Liver (tissue), 9 donors: Measurements from ENCODE around the gene LETMD1. TPM values are rescaled to one million over a fixed set of nuclear protein-coding genes. Genes with fewer than 3 reads are reported as not detected.

ENCODE experiments used
- DNase-seq: peaks from one replicate; pipeline ENCODE4 v3.0.0-alpha.2; 2017; ENCODE audit warnings: low spot score
- H3K27ac ChIP-seq, 2 donors: one replicate each; pipeline ENCODE4 v1.7.0; 2013; ENCODE audit warnings: inconsistent platforms in 2 of 2, low read length in 2 of 2, control low read depth in 1 of 2, low read depth in 1 of 2, mild to moderate bottlenecking in 1 of 2
- H3K27me3 ChIP-seq, 4 donors: one replicate each; pipeline versions ENCODE4 v1.6.1 to v1.7.0; 2013; ENCODE audit warnings: low read length in 3 of 4, inconsistent platforms in 1 of 4, mild to moderate bottlenecking in 1 of 4, moderate library complexity in 1 of 4; ENCODE audit not compliant: control insufficient read depth in 4 of 4, insufficient read depth in 4 of 4
- H3K36me3 ChIP-seq, 4 donors: one replicate each; pipeline versions ENCODE4 v1.6.1 to v1.7.0; 2013; ENCODE audit warnings: low read length in 3 of 4, mild to moderate bottlenecking in 3 of 4, low read depth in 1 of 4, moderate library complexity in 1 of 4; ENCODE audit not compliant: control insufficient read depth in 4 of 4, insufficient read depth in 3 of 4
- H3K4me1 ChIP-seq, 4 donors: one replicate each; pipeline versions ENCODE4 v1.6.1 to v1.7.0; 2013; ENCODE audit warnings: low read length in 3 of 4, mild to moderate bottlenecking in 3 of 4, moderate library complexity in 1 of 4; ENCODE audit not compliant: control insufficient read depth in 4 of 4, insufficient read depth in 4 of 4
- H3K4me3 ChIP-seq, 3 donors: one replicate each; pipeline versions ENCODE4 v1.6.1 to v1.7.0; 2013; ENCODE audit warnings: low read length in 3 of 3, control low read depth in 1 of 3, low read depth in 1 of 3, mild to moderate bottlenecking in 1 of 3
- H3K9ac ChIP-seq, 2 donors: one replicate each; pipeline ENCODE4 v1.7.0; 2013; ENCODE audit warnings: low read length in 2 of 2, mild to moderate bottlenecking in 2 of 2, moderate library complexity in 2 of 2, control low read depth in 1 of 2, low read depth in 1 of 2
- H3K9me3 ChIP-seq, 4 donors: one replicate each; pipeline versions ENCODE4 v1.6.1 to v1.7.0; 2013; ENCODE audit warnings: low read length in 3 of 4; ENCODE audit not compliant: control insufficient read depth in 4 of 4
- ATF3 ChIP-seq: IDR thresholded peaks from 2 replicates; pipeline ENCODE4 v1.6.1; 2016; ENCODE audit warnings: antibody characterized with exemption
- EGR1 ChIP-seq, 2 donors: IDR thresholded peaks; 2 replicates each; pipeline ENCODE4 v1.6.1; 2016 to 2018; ENCODE audit warnings: antibody characterized with exemption in 2 of 2, low read depth in 2 of 2
- FOXA1 ChIP-seq: IDR thresholded peaks from 2 replicates; pipeline ENCODE4 v1.6.1; 2016; ENCODE audit warnings: antibody characterized with exemption
- FOXA2 ChIP-seq: IDR thresholded peaks from 2 replicates; pipeline ENCODE4 v1.6.1; 2016; ENCODE audit warnings: antibody characterized with exemption
- GABPA ChIP-seq, 2 donors: IDR thresholded peaks in 1 of 2; conservative IDR thresholded peaks in 1 of 2; 2 replicates each; pipeline ENCODE4 v1.6.1; 2016; ENCODE audit warnings: antibody characterized with exemption in 2 of 2, mild to moderate bottlenecking in 1 of 2, moderate library complexity in 1 of 2
- HNF4A ChIP-seq, 2 donors: conservative IDR thresholded peaks; 2 replicates each; pipeline ENCODE4 v1.6.1; 2016; ENCODE audit warnings: antibody characterized with exemption in 2 of 2, mild to moderate bottlenecking in 2 of 2
- HNF4G ChIP-seq: IDR thresholded peaks from 2 replicates; pipeline ENCODE4 v1.6.1; 2016; ENCODE audit warnings: antibody characterized with exemption
- JUND ChIP-seq, 2 donors: IDR thresholded peaks; 2 replicates each; pipeline ENCODE4 v1.6.1; 2016; ENCODE audit warnings: antibody characterized with exemption in 2 of 2
- MAX ChIP-seq: IDR thresholded peaks from 2 replicates; pipeline ENCODE4 v1.6.1; 2016; ENCODE audit warnings: antibody characterized with exemption
- NR2F2 ChIP-seq: IDR thresholded peaks from 2 replicates; pipeline ENCODE4 v1.6.1; 2016; ENCODE audit warnings: antibody characterized with exemption
- RXRA ChIP-seq, 2 donors: IDR thresholded peaks; 2 replicates each; pipeline ENCODE4 v1.6.1; 2017 to 2018; ENCODE audit warnings: antibody characterized with exemption in 2 of 2, mild to moderate bottlenecking in 1 of 2
- SP1 ChIP-seq: IDR thresholded peaks from 2 replicates; pipeline ENCODE4 v1.6.1; 2018; ENCODE audit warnings: antibody characterized with exemption, mild to moderate bottlenecking
- TAF1 ChIP-seq: conservative IDR thresholded peaks from 2 replicates; pipeline ENCODE4 v1.6.1; 2016; ENCODE audit warnings: antibody characterized with exemption, mild to moderate bottlenecking
- YY1 ChIP-seq: IDR thresholded peaks from 2 replicates; pipeline ENCODE4 v1.6.1; 2016; ENCODE audit warnings: antibody characterized with exemption, mild to moderate bottlenecking
- ZBTB33 ChIP-seq: IDR thresholded peaks from 2 replicates; pipeline ENCODE4 v1.6.1; 2016; ENCODE audit warnings: antibody characterized with exemption
- WGBS: extraction: QIAGEN DNeasy Blood & Tissue Kit; methylation state at CpG from one replicate; pipeline ENCODE4 v1.1.7; 2013; 5-methylcytosine and 5-hydroxymethylcytosine counted together
- polyA plus RNA-seq, 2 donors: library from polyadenylated mRNA; stranded (reverse) in 1 of 2; unstranded in 1 of 2; fragments of 200-250 nt in 1 of 2; fragments of >200 nt in 1 of 2; fragmentation: Nextera tagmentation in 1 of 2; extraction: Ambion mirVana in 1 of 2; gene quantifications; one replicate each; pipeline versions ENCODE4 v1.2.1 to v1.2.3, GENCODE V29; 2013 to 2015
- total RNA-seq, 2 donors: library from RNA; depleted of rRNA; stranded (reverse); fragments of >200 nt; gene quantifications; one replicate each; pipeline ENCODE4 v1.2.3, GENCODE V29; 2014
- TF ChIP-seq, protein P1 (sequence below): IDR thresholded peaks from 2 replicates; pipeline ENCODE4 v1.6.1; 2016; ENCODE audit warnings: antibody characterized with exemption, mild to moderate bottlenecking
- TF ChIP-seq, protein P2 (sequence below): fragments of 150-350 bp; IDR thresholded peaks from 2 replicates; pipeline ENCODE4 v1.5.1; 2017; ENCODE audit warnings: improper control_type of control experiment, low read depth, low read length; ENCODE audit not compliant: missing input control
- donor health status: healthy.
- donor health status: healthy.
- donor health status: healthy.
- donor health status: healthy.
- donor health status: healthy.

Gene LETMD1
- total and polyA plus RNA-seq, 4 donors = 17.6 to 41.0 (median 22.5) TPM

DNA sequence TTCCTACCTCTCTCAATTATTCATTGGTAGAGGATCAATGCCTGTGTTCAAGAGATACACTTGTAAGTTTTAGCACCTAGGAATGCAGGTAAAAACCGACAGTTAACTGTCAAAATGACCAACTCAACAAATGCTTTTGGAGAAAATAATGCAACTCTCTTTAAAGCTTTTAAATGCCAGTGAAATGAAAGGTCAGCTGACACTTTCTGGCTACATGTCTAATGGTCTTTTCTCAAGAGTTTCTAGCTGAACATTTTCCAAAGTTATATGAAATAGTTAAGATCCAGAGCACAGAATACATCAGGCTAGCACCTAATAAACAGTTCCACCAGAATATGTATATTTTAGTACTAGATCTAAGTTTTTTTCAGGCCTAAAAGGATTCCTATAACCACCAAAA lies 33.3 kb downstream of the LETMD1 start:
- 91% methylated on average over 1 of the region's 1 CpG for WGBS
- no peaks in the 10 kb centered on the region for H3K27me3 ChIP-seq
- H3K9ac ChIP-seq = no peak overlapping the region
- no peak overlapping the region for H3K27ac ChIP-seq
- no peaks in the 10 kb centered on the region for H3K36me3 ChIP-seq
- H3K9me3 ChIP-seq = no peaks in the 10 kb centered on the region
- H3K4me3 ChIP-seq = no peak overlapping the region
- TF ChIP-seq FOXA1 (no peak), FOXA2 (no peak), HNF4A (conservative IDR thresholded peaks at IDR 0.05) (no peak), ATF3 (no peak), JUND (IDR thresholded peaks at IDR 0.05) (no peak), EGR1 (IDR thresholded peaks at IDR 0.05; ENCODE audit: low read depth in 2 of 2) (no peak), YY1 (no peak), RXRA (IDR thresholded peaks at IDR 0.05) (no peak), SP1 (no peak), TAF1 (no peak), MAX (no peak), HNF4G (no peak), GABPA (IDR thresholded peaks at IDR 0.05 in 1 of 2, conservative IDR thresholded peaks at IDR 0.05 in 1 of 2) (no peak), ZBTB33 (no peak), NR2F2 (no peak)
- TF ChIP-seq, protein P1, sequence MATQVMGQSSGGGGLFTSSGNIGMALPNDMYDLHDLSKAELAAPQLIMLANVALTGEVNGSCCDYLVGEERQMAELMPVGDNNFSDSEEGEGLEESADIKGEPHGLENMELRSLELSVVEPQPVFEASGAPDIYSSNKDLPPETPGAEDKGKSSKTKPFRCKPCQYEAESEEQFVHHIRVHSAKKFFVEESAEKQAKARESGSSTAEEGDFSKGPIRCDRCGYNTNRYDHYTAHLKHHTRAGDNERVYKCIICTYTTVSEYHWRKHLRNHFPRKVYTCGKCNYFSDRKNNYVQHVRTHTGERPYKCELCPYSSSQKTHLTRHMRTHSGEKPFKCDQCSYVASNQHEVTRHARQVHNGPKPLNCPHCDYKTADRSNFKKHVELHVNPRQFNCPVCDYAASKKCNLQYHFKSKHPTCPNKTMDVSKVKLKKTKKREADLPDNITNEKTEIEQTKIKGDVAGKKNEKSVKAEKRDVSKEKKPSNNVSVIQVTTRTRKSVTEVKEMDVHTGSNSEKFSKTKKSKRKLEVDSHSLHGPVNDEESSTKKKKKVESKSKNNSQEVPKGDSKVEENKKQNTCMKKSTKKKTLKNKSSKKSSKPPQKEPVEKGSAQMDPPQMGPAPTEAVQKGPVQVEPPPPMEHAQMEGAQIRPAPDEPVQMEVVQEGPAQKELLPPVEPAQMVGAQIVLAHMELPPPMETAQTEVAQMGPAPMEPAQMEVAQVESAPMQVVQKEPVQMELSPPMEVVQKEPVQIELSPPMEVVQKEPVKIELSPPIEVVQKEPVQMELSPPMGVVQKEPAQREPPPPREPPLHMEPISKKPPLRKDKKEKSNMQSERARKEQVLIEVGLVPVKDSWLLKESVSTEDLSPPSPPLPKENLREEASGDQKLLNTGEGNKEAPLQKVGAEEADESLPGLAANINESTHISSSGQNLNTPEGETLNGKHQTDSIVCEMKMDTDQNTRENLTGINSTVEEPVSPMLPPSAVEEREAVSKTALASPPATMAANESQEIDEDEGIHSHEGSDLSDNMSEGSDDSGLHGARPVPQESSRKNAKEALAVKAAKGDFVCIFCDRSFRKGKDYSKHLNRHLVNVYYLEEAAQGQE = no peak
- TF ChIP-seq, protein P2, sequence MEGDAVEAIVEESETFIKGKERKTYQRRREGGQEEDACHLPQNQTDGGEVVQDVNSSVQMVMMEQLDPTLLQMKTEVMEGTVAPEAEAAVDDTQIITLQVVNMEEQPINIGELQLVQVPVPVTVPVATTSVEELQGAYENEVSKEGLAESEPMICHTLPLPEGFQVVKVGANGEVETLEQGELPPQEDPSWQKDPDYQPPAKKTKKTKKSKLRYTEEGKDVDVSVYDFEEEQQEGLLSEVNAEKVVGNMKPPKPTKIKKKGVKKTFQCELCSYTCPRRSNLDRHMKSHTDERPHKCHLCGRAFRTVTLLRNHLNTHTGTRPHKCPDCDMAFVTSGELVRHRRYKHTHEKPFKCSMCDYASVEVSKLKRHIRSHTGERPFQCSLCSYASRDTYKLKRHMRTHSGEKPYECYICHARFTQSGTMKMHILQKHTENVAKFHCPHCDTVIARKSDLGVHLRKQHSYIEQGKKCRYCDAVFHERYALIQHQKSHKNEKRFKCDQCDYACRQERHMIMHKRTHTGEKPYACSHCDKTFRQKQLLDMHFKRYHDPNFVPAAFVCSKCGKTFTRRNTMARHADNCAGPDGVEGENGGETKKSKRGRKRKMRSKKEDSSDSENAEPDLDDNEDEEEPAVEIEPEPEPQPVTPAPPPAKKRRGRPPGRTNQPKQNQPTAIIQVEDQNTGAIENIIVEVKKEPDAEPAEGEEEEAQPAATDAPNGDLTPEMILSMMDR = no peak
- H3K4me1 ChIP-seq = peaks cover 1 to 13% (median 11%) of the 10 kb centered on the region in 4 donors
- DNase-seq = no peak
